ENCODE measurements around the gene KIAA0825.

KIAA0825 gene

DNA sequence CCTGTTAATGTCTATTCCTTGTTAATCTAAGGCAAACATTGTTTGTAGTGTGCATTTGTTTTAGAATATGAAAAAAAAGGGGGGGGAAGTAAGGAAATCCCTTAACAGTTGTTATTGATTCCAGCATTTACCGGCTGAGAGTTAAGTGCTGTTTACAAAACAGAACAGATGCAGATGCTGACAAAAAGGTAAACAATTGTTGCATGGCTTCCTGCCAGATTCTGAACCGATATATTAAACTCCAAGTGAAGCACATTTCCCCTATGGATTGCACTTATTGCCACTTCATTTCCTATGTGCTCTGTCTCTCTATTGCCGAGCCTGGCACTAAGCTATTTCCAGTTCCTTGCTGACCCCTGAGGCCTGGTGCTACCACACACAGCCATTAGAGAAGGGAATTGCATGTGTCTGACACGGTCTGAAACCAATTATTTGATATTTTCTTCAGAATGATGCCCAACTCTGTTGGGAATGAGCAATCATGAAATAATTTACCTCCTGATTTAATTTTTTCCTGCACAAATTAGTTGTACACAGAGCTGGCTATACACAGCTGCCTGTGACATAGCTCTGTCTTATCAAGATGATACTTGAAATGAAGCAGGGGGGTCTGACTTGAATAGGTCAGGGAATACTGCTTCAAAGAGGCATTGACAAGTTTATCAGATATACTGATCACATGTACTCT is 109.8 kb downstream of the KIAA0825 start:
- no peak for DNase-seq

GRCh38 chr5:94505327-94506068 is 112.9 kb downstream of the KIAA0825 start:
- no peak for DNase-seq

DNA sequence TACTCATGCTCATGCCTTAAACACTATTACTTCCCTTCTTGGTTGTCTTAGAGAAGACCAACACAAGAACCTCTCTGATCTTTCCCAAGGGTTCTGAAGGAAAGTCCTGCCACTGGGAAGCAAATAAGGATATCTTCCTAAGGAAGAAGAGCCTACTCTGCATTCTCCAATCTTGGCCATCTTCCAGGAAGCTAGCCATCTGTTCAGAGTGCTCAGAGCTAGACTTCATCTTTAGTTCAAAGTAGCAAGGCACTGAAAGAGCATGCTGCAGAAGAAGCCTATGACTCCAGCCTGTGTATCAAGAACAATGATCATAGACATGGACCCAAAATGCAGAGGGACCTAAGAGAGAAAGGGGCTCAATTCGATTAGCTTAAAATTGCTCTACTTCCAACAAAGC is 114.7 kb downstream of the KIAA0825 start:
- DNase-seq: no peak

DNA sequence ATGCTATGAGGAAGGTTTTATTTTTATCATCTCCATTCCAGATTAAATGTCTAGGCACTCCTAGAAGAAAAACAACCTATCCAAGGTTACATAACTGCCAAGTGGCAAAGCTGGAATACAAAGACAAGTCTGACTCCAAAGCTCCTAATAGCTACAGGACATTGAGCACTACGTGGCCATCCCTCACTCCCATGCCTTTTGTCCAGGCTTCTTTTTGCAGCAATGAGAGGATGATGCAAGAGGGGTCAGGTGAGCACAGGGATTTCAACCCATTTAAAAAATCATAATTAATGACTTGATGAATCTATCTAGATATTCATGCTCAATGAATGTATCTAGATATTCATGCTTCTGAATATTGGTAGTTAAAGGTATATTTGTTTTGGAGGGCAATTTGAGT is 117.0 kb downstream of the KIAA0825 start:
- no peak for DNase-seq

- no peak for DNase-seq
These were observed 118.6 kb downstream of the KIAA0825 start for GRCh38 chr5:94499806-94500205.

GRCh38 chr5:94498199-94498598 is 120.2 kb downstream of the KIAA0825 start:
- no peak for DNase-seq

GRCh38 chr5:94485067-94485466 is 133.3 kb downstream of the KIAA0825 start:
- no peak for DNase-seq

DNA sequence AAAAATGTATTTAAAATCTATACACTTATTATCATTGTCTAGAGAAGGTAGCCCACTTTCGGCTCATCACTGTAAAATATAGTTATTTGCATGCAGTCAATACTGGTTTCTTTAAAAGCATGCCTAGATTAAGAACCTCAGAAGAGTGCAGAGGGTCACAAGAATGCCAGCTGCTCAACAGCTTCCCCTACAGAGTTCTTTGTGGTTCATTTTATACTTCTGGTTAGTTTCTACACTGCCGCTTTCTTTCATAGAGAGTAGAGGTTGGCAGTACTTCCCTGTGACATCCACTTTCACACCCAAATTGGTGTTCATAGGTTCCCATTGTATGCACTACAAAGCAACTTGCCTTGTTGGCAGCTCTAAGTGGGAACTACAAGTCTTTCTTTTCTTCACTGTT is 137.3 kb downstream of the KIAA0825 start:
- DNase-seq: no peak

- DNase-seq: no peak
These were observed 137.9 kb downstream of the KIAA0825 start for GRCh38 chr5:94480486-94480885.

DNA sequence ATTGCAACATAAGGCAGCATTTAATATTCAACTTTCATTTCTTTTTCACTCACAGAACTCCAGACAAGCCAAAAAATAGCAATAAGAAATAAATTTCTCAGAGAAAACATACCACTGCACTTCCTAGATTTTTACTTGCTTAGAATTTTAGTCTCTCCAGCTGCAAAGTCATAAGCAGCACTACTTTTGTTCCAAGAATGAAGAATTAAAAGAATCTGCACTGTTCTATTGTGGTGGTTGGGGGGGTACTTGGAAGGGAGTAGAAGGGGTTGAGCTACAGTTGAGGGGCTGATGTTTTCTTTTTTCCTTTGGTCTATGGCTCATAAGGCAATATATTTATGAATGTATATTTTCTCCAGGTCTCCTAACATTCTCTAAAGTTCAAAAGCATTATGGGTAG is 144.5 kb downstream of the KIAA0825 start:
- no peak for DNase-seq

DNA sequence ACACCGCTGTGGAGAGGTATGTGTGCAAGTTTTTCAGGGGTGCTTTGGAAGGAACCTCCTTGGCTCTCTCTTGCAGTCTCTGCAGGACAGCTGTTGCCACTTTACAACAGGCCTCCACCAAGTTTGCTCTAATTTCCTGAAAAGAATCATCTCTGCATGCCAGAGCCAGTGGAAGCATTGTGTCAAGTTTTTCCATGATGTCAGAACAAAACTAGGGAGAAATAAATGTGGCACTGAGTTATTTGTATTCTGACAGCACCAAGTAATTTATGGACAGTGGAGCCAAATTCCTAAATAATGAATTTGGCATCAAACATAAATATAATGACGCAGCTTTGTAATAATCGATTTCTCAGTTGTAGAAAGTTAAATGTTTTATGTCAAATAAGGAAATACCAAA is 146.9 kb downstream of the KIAA0825 start:
- DNase-seq: no peak

DNA sequence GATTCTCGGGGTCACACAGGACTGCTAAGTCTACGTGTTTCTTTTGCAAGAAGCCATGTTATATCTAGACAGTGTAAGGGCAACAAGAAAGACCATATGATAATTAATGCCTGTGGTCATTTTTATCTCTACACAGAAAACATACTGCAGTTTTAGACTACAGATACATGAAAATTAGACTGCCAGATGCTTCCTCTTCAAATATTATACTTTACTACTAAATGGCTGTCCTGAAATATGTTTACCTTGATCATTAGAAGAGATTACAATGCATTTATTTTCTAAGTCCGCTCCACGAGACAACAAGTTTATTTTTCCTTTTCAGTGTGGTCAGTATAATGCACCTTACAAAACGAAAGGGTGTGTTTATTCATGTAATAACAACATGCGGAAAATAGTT is 147.6 kb downstream of the KIAA0825 start:
- no peak for DNase-seq

- no peak for DNase-seq
These were observed 148.5 kb downstream of the KIAA0825 start for GRCh38 chr5:94469894-94470329.

DNA sequence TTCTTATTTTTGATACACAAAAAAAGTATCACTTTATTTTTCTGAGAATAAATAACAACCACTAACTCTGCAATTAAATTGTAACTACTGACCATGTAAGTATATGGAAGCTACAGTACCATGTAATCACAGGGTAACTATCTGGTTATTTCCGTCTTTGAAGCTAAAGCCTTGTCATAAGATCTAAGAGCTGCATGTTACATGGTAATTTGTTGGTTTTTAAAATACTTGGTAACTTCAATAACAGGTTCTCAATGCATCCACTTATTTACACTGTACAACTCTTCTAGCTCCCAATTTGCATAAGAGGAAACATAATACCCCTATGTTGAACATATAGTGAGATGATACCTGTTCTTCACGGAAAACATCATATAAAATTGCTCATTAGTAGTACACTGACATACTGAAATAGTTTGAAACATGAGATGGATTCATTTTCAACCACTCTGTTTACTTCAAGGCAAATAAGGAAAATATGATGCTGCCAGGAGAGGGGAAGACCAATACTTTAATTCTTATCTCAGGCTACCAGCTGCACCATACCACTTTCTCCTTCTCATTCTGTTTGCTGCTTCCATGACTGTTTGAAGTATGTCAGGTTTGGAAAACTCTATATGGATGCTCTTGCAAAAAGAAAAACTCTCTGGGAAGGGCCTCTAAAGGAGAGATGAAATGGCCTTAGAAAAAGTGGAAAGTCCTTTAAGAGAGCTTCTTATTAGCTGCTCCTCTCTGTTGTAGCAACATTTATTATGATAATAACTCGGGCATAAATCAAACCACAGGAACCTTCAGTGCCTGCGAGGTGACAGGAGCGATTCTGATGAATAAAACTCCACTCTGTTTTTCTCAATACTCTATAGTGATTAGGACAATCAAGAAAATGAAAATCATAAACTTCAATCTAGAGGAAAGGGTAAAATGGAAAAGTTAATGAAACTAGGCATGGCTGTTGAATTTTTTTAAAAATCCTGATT is 150.2 kb downstream of the KIAA0825 start:
- DNase-seq: no peak

DNA sequence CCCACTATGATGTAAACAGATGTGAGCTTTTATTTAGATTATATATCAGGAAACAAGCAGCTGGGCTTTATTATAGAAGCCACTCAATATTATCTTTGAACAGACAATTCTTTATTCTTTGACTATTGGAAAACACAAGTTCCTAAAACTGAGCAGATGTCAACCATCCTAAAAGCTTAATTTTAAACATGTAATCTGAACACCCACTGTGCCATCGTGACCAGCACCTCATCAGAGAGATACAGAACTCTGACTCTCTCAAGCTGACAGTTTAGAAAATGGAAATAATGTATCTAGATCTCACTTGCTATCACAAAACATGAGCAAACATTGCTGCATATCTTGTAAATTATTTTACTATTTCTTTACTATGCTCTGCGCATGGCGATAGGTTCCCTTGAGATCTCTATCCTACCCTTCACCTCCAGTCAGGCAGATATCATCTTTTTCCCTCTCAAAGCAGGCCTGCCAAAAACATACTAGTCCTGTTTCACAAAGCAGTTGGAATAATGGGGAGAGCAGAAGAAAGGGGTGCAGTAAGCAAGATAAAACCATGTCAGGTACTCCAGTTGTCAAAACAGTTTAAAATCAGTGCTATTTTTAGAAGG is 151.0 kb downstream of the KIAA0825 start:
- DNase-seq: no peak

GRCh38 chr5:94463739-94464138 is 154.7 kb downstream of the KIAA0825 start:
- no peak for DNase-seq

DNA sequence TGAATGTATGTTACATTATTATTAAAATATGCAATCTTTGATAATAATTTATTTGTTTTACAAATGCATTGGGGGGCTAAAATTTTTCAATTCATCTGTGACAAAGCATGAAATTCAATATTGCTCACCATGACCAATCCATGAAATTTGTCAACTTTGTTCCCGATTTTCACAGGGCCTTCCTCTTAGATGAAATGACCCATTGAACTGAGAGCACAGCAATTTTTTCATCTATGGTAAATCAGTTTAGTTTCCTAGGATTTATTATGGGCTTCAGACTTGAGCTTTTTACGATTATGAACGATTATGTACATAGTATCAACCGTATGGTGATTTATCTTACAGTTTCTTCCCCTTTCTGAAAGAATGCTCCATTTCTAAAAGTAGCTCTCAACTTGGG is 157.3 kb downstream of the KIAA0825 start:
- DNase-seq: no peak

DNA sequence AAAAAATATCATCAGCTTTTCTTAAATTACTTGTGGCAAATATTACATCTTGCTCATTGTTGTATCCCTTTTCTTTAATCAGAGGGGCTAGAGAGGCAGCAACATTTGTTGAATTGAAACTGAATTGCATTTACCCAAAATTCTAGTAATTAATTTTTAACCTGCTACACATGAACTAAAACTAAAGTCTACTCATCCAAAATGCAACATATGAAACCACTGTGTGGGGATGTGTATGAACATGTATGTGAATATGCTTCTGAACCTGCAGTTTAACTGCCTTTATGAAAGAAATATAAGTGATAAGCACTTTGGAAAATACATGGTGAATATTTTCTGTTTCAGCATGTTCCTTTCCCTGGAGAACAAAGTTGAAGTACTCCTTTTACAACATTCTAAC is 158.5 kb downstream of the KIAA0825 start:
- DNase-seq: no peak

- no peak for DNase-seq
These were observed 160.6 kb downstream of the KIAA0825 start for GRCh38 chr5:94457788-94458187.

GRCh38 chr5:94445726-94446125 is 172.7 kb downstream of the KIAA0825 start:
- no peak for DNase-seq

- no peak for DNase-seq
These were observed 175.4 kb downstream of the KIAA0825 start for GRCh38 chr5:94442991-94443390.

- no peak for DNase-seq
These were observed 176.3 kb downstream of the KIAA0825 start for GRCh38 chr5:94442076-94442475.

GRCh38 chr5:94440015-94440414 is 178.4 kb downstream of the KIAA0825 start:
- no peak for DNase-seq

Measured in cortex of kidney (tissue), 1 donor.